Measurements from ENCODE around the gene ARHGAP6.

DNA sequence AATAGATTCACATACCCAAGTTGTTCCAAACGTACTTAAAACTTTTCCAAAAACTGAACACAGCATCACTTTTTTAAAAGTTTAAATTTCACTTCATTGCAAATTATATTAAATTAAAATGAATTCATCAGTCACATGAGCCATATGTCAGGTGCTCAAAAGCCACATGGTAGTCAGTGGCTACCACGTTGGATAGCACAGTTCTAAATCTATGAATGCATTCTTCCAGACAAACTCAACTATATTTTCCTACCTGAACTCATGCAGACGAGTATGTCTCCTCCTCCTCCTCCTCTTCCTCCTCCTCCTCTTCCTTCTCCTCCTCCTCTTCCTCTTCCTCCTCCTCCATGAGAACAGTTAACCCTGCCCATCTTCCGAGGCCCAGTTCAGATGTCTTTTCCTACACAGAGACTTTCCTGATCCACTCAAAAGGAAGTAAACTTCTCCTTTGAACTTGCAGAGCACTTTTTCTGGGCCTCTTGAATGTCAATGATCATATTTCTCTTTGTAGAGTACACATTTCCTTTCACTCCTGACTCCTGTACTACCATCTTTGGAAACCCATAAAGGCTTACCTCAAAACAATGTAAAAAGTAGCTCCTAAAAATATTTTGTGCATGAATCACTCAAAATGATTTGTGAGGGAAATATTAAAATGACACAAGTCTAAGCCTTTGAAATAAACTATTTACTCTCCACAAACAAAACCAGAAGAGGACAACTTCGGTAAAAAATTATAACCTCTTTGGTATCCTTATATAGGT, 199.9 kb downstream of the ARHGAP6 start:
- TF ChIP-seq, protein P1, sequence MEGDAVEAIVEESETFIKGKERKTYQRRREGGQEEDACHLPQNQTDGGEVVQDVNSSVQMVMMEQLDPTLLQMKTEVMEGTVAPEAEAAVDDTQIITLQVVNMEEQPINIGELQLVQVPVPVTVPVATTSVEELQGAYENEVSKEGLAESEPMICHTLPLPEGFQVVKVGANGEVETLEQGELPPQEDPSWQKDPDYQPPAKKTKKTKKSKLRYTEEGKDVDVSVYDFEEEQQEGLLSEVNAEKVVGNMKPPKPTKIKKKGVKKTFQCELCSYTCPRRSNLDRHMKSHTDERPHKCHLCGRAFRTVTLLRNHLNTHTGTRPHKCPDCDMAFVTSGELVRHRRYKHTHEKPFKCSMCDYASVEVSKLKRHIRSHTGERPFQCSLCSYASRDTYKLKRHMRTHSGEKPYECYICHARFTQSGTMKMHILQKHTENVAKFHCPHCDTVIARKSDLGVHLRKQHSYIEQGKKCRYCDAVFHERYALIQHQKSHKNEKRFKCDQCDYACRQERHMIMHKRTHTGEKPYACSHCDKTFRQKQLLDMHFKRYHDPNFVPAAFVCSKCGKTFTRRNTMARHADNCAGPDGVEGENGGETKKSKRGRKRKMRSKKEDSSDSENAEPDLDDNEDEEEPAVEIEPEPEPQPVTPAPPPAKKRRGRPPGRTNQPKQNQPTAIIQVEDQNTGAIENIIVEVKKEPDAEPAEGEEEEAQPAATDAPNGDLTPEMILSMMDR (IDR thresholded peaks at IDR 0.05): no peak
- TF ChIP-seq POLR2A (IDR thresholded peaks at IDR 0.05) (no peak), POLR2AphosphoS5 (IDR thresholded peaks at IDR 0.05) (no peak)
